GM18909 (cell line): ENCODE results near the gene VPS35L.
"Not testable (repeated sequence)": the region's sequence is repeated elsewhere in the genome, so short reads cannot be mapped to it uniquely, and the experiment has no call there.

Experiments used
- ATAC-seq: cut with Tn5 transposase; IDR thresholded peaks from one replicate; pipeline ENCODE4 v1.9.1; 2021; ENCODE audit warnings: mild to moderate bottlenecking; ENCODE audit not compliant: unreplicated experiment, poor library complexity

VPS35L gene

GRCh38 chr16:19708296-19709205, 153.0 kb downstream of the VPS35L start:
- no peak for ATAC-seq

- no peak for ATAC-seq
Observed at GRCh38 chr16:19709381-19710136, 154.1 kb downstream of the VPS35L start.

- ATAC-seq = no peak
Observed at GRCh38 chr16:19710191-19710908, 154.8 kb downstream of the VPS35L start.

GRCh38 chr16:19710991-19711545, 155.6 kb downstream of the VPS35L start:
- no peak for ATAC-seq

GRCh38 chr16:19711643-19712042, 156.1 kb downstream of the VPS35L start:
- ATAC-seq = no peak

GRCh38 chr16:19712418-19713058, 157.0 kb downstream of the VPS35L start:
- ATAC-seq = no peak

GRCh38 chr16:19713697-19714096, 158.2 kb downstream of the VPS35L start:
- ATAC-seq = no peak

- ATAC-seq = no peak
Observed at GRCh38 chr16:19715566-19715965, 160.1 kb downstream of the VPS35L start.

GRCh38 chr16:19716183-19716582, 160.7 kb downstream of the VPS35L start:
- no peak for ATAC-seq

GRCh38 chr16:19716728-19717127, 161.2 kb downstream of the VPS35L start:
- not testable (repeated sequence) for ATAC-seq

- ATAC-seq = no peak
Observed at GRCh38 chr16:19717314-19717713, 161.8 kb downstream of the VPS35L start.

GRCh38 chr16:19717741-19718623, 162.5 kb downstream of the VPS35L start, which contains the start of the genes IQCK and KNOP1:
IQCK (plus strand) TSS chr16:19718271; CDS start chr16:19718307, 36 bp downstream.
KNOP1 (minus strand) TSS chr16:19718227; CDS start chr16:19715035, 3,192 bp downstream.
- peak; percentile 94 for ATAC-seq

GRCh38 chr16:19718624-19718965, 163.1 kb downstream of the VPS35L start:
- no peak for ATAC-seq

GRCh38 chr16:19722269-19722952, 166.9 kb downstream of the VPS35L start:
- ATAC-seq = no peak

- ATAC-seq = no peak
Observed at GRCh38 chr16:19722981-19723380, 167.5 kb downstream of the VPS35L start.

GRCh38 chr16:19728636-19728965, 173.1 kb downstream of the VPS35L start:
- no peak for ATAC-seq

GRCh38 chr16:19733551-19733950, 178.0 kb downstream of the VPS35L start:
- ATAC-seq = no peak

GRCh38 chr16:19735074-19735867, 179.8 kb downstream of the VPS35L start:
- ATAC-seq = no peak
